NT2/D1 (cell line): ENCODE measurements around the gene UPP1.

Experiments
- SUZ12 ChIP-seq: IDR thresholded peaks from 2 replicates; pipeline ENCODE4 v1.6.1; 2011; ENCODE audit not compliant: insufficient read length, insufficient read depth; ENCODE audit errors: extremely low read depth
- YY1 ChIP-seq: IDR thresholded peaks from 2 replicates; pipeline ENCODE4 v1.6.1; 2011; ENCODE audit not compliant: insufficient read length, insufficient read depth
- ZNF274 ChIP-seq: IDR thresholded peaks from 2 replicates; pipeline ENCODE4 v1.6.1; 2011; ENCODE audit warnings: mild to moderate bottlenecking, low read depth, low read length

- TF ChIP-seq ZNF274 (no peak), YY1 (no peak), SUZ12 (no peak)
Measured at GRCh38 chr7:48148311-48148710, 59.2 kb downstream of the UPP1 start.
